LNCaP clone FGC (cell line): ENCODE measurements around the gene LRRC3B.

Source experiments
- DNase-seq: peaks from one replicate; pipeline ENCODE4 v3.0.0-alpha.2; 2011; ENCODE audit warnings: low read depth
- H3K4me3 ChIP-seq: 2 replicates; pipeline ENCODE4 v1.5.1; 2011; ENCODE audit warnings: mild to moderate bottlenecking, low read depth, low read length, control low read depth
- CTCF ChIP-seq: IDR thresholded peaks from 2 replicates; pipeline ENCODE4 v1.5.1; 2012; ENCODE audit warnings: mild to moderate bottlenecking; ENCODE audit not compliant: control insufficient read depth, insufficient read depth; ENCODE audit errors: extremely low read depth

The LRRC3B gene

DNA sequence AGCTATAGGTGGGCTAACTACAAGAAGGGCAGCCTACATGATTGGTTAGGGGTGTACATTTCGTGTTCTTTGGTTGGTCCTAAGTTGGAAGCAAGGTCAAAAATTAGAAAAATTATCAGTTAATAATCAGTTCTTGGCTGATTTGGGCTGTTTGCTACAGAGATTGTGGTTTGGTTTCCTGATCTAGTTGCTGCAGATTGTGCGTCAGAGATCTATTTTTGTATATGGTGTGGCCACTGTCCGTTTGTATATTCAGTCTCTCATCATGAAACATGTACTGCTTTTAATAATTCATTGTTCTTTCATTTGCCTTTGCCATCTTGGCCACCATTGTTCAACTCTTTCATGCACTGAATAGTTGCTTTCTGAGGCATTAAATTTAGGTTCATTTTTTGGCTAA, 80.9 kb downstream of the LRRC3B start:
- no peak for DNase-seq
- H3K4me3 ChIP-seq: no peak overlapping the region
- no peak for TF ChIP-seq CTCF

GRCh38 chr3:26704736-26705135, 82.2 kb downstream of the LRRC3B start:
- H3K4me3 ChIP-seq: no peak overlapping the region
- no peak for DNase-seq
- no peak for TF ChIP-seq CTCF

DNA sequence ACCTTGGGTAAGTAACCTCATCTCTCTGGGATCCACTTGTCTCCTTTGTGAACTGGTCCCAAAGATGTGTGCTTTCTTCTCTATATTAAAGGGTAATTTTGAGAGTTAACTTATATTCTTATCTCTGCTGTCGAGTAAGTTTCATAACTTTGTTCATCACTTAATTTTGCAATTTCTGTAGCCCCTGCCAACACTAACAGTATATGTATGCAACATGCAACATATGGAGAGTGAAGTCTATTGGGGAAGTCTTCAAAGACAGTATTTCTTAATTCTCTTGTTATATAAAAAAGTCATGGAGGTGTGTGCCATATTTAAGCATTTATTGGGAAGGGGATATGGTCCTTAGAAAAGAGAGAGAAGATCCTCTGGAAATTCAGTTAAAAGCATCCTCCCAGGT, 85.9 kb downstream of the LRRC3B start:
- no peak for DNase-seq
- no peak overlapping the region for H3K4me3 ChIP-seq
- no peak for TF ChIP-seq CTCF

DNA sequence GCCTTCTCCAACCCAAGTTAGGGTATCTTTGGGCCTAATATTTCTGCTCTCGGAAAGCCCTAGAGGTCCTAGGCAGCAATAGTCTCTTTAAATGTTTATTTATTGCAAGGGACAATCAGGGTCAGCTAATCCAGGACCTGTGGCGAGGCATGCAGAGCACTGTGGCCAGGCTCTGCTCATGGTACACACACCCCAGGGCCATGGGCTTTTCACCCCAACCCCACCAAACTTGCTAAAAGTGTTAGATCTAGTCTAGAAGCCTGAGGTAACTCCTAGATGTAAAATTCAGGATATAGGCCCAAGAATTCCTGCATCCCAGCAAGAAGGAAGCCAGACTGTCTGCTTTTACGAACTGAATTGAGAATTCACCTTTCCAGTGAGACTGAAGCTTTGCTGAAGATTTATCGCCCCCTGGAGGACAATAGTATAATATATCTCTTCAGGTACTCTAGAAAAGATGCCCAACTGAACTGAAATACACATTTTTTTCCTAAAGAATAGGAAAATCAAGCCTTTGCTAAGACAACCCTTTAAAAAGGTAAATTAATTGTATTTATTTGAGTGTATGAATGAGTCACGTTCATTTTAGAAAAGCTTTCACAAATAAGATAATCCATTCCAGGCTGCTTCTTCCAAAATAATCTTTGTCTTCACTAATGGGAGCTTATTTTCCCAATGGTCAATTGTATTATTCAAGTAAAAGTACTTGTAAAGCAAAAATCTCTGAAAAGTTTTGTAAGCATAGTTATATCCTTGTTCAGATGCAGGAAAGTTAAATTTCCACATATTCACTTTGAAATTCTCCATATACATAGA, 89.8 kb downstream of the LRRC3B start:
- peak; percentile 22 for DNase-seq
- TF ChIP-seq CTCF: peak; percentile 71
- H3K4me3 ChIP-seq: no peak overlapping the region

DNA sequence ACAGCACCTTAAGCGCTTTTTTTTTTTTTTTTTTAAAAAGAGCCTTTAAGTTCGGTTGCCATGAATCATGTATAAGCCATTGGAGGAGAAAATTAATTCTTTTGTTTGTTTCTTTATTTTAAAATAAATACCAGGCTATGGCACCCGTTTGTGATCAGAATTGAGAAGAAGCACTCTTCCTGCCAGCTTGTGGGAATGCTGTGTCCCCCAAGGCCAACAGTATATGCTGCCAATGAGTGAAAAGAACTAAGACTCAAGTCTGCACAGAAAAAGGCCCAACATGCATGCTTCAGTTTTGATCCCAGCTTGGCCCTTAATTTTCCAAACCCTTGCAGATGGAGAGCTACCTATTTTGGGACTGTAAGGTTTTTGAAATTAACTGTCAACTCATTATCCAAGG, 90.5 kb downstream of the LRRC3B start:
- no peak for DNase-seq
- no peak overlapping the region for H3K4me3 ChIP-seq
- no peak for TF ChIP-seq CTCF

DNA sequence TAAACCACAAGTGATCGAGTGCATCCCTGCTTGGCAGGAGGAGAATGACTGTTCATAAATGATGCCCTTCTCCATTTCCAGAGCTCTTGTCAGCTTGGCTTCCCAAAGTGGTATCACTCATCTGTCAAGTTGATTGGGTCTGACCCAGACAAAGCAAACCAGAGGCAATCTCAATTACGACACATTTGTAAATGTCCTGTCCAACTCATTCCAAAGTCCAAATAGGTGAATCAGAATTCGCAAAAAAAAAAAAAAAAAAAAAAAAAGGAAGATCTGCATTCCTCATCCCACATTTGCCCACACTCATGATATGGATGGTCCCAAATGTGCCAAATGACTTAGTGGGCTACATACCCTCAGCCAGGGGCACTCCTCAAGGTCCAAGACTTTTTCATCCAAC, 91.9 kb downstream of the LRRC3B start:
- DNase-seq: no peak
- no peak overlapping the region for H3K4me3 ChIP-seq

More for the DNA sequence above, 91.9 kb downstream of the LRRC3B start:
- TF ChIP-seq CTCF: no peak
